ENCODE measurements around the gene ARL3. TPM values are rescaled to one million over a fixed set of nuclear protein-coding genes. Genes with fewer than 3 reads are reported as not detected.
"Not testable (repeated sequence)": the region's sequence is repeated elsewhere in the genome, so short reads cannot be mapped to it uniquely, and the experiment has no call there.

ARL3 gene
- total RNA-seq, 4 donors from 2014 or later: 0.87 to 5.0 (median 2.2) TPM

DNA sequence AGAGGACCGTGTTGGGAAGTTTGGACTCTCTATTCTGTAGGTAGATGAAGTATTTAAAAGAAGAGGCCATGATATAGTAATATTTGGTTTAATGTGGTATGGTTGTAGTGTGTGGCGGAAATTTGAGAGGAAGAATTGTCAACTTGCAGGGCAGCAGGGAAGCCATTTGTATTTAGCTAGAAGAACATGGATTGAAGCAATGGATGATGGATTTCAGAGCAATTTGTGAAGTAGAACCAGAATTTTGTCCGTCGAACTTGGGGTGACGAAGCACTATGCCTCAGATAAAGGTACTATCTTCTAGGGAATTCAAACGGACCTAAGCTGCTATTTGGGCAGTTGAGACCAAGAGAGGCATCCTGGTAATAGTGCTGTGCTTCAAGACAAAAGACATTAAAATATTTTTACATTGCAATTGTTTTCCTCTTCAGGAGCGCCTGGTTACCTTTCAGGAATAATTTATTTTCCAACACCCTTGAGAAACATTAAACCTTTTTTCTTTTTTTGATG, 28.9 kb upstream of the ARL3 start:
- H3K4me1 ChIP-seq: peaks cover 9 to 51% (median 14%) of the 10 kb centered on the region in 3 donors
- peaks cover 0 to 5% (median 0%) of the 10 kb centered on the region in 3 donors for H3K36me3 ChIP-seq
- H3K27ac ChIP-seq: peak overlapping the region in 3 of 4 donors; percentile 5 to 40 (median 31)
- no peak for DNase-seq
- no peaks in the 10 kb centered on the region for H3K9me3 ChIP-seq
- intact Hi-C loops (cut with DNase I): no loop called here
- TF ChIP-seq, protein P1, sequence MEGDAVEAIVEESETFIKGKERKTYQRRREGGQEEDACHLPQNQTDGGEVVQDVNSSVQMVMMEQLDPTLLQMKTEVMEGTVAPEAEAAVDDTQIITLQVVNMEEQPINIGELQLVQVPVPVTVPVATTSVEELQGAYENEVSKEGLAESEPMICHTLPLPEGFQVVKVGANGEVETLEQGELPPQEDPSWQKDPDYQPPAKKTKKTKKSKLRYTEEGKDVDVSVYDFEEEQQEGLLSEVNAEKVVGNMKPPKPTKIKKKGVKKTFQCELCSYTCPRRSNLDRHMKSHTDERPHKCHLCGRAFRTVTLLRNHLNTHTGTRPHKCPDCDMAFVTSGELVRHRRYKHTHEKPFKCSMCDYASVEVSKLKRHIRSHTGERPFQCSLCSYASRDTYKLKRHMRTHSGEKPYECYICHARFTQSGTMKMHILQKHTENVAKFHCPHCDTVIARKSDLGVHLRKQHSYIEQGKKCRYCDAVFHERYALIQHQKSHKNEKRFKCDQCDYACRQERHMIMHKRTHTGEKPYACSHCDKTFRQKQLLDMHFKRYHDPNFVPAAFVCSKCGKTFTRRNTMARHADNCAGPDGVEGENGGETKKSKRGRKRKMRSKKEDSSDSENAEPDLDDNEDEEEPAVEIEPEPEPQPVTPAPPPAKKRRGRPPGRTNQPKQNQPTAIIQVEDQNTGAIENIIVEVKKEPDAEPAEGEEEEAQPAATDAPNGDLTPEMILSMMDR (IDR thresholded peaks at IDR 0.05): no peak
- TF ChIP-seq POLR2A (IDR thresholded peaks at IDR 0.05): no peak
- H3K4me3 ChIP-seq: peak overlapping the region in 3 of 4 donors; percentile 80 to 97 (median 89)
- 28 to 33% methylated on average over 7 of the region's 7 CpGs for WGBS, 2 donors
- H3K27me3 ChIP-seq: no peaks in the 10 kb centered on the region

DNA sequence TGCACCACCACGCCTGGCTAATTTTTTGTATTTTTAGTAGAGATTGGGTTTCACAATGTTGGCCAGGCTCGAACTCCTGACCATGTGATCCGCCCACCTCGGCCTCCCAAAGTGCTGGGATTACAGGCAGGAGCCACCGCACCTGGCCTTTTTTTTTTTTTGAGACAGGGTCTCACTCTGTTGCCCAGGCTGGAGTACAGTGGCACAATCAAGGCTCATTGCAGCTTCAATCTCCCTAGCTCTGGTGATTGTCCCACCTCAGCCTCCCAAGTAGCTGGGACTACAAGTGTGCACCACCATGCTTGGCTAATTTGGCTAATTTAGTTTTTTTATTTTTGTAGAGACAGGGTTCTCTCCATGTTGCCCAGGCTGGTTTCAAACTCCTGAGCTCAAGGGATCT, 28.1 kb upstream of the ARL3 start:
- H3K36me3 ChIP-seq; H3K9me3 ChIP-seq; intact Hi-C loops (cut with DNase I); DNase-seq; H3K27ac ChIP-seq; H3K27me3 ChIP-seq; H3K4me3 ChIP-seq: not testable (repeated sequence)
- 88 to 90% methylated on average over 5 of the region's 5 CpGs for WGBS, 2 donors
- H3K4me1 ChIP-seq: peaks cover 9 to 57% (median 14%) of the 10 kb centered on the region in 3 donors

- TF ChIP-seq, protein P1 (IDR thresholded peaks at IDR 0.05): no peak
- TF ChIP-seq POLR2A (IDR thresholded peaks at IDR 0.05): no peak
- Histone ChIP-seq H3K9me3 (no peaks in the 10 kb centered on the region), H3K4me1 (peaks cover 9 to 55% (median 14%) of the 10 kb centered on the region in 3 donors), H3K27ac (no peak overlapping the region), H3K36me3 (peaks cover 0 to 13% (median 0%) of the 10 kb centered on the region in 3 donors), H3K4me3 (no peak overlapping the region), H3K27me3 (no peaks in the 10 kb centered on the region)
- no peak for DNase-seq
- intact Hi-C loops (cut with DNase I): no loop called here
- 80 to 96% methylated on average over 2 of the region's 2 CpGs for WGBS, 2 donors
Observed at GRCh38 chr10:102741726-102742237, 27.6 kb upstream of the ARL3 start.

- H3K9me3 ChIP-seq: no peaks in the 10 kb centered on the region
- H3K27me3 ChIP-seq: no peaks in the 10 kb centered on the region
Observed at GRCh38 chr10:102740229-102740628, 26.0 kb upstream of the ARL3 start.

DNA sequence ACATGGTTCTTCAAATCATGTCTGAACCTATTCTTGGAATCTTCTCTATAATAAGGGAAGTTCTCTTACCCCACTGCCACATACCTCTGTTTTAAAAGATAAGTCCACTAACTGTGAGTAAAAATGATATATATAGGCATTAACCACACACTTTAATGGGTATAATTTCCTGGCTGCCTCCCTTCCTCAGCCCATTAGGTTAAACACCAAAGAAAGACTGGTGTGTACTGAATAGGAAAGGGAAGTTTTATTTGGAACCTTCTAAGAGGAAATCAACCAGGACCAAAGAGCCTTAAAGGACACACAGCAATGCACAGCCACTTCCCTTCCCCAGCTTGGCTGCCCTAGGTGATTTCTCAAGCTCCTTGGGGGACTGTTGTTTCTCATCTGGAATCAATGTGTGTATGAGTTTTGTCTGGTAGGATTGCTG, 24.5 kb upstream of the ARL3 start:
- intact Hi-C loops (cut with DNase I): no loop called here
- Histone ChIP-seq H3K9me3 (no peaks in the 10 kb centered on the region), H3K4me1 (peaks cover 0 to 30% (median 4%) of the 10 kb centered on the region in 3 donors), H3K4me3 (no peak overlapping the region), H3K27ac (peak overlapping the region in 2 of 4 donors; percentile 29 to 38), H3K36me3 (peaks cover 0 to 31% (median 0%) of the 10 kb centered on the region in 3 donors), H3K27me3 (no peaks in the 10 kb centered on the region)
- TF ChIP-seq, protein P1 (IDR thresholded peaks at IDR 0.05): no peak
- TF ChIP-seq POLR2A (IDR thresholded peaks at IDR 0.05): no peak
- DNase-seq: no peak

More at GRCh38 chr10:102740229-102740628, 26.0 kb upstream of the ARL3 start:
- 77 to 83% methylated on average over 2 of the region's 2 CpGs for WGBS, 2 donors
- no peak overlapping the region for H3K4me3 ChIP-seq
- H3K27ac ChIP-seq: no peak overlapping the region
- H3K36me3 ChIP-seq: peaks cover 0 to 18% (median 0%) of the 10 kb centered on the region in 3 donors
- TF ChIP-seq, protein P1 (IDR thresholded peaks at IDR 0.05): no peak
- no peak for TF ChIP-seq POLR2A (IDR thresholded peaks at IDR 0.05)
- peaks cover 4 to 39% (median 4%) of the 10 kb centered on the region in 3 donors for H3K4me1 ChIP-seq
- intact Hi-C loops (cut with DNase I): no loop called here
- DNase-seq: no peak

All from esophagus squamous epithelium (tissue), 5 donors.